Mammary epithelial cell (primary cell): ENCODE results near the gene JAKMIP1.

ENCODE experiments used
- EZH2 ChIP-seq: IDR thresholded peaks from 2 replicates; pipeline ENCODE4 v1.6.1; 2012; ENCODE audit warnings: low read length, inconsistent platforms, borderline replicate concordance
- TF ChIP-seq, protein P1 (sequence below), 2 donors: IDR thresholded peaks in 1 of 2; conservative IDR thresholded peaks in 1 of 2; 2 replicates each; pipeline ENCODE4 v1.5.1; 2011 to 2012; ENCODE audit warnings: inconsistent platforms in 2 of 2, low read length in 2 of 2, mild to moderate bottlenecking in 2 of 2, control low read depth in 1 of 2, low read depth in 1 of 2; ENCODE audit not compliant: insufficient read depth in 1 of 2; ENCODE audit errors: extremely low read depth in 1 of 2

DNA sequence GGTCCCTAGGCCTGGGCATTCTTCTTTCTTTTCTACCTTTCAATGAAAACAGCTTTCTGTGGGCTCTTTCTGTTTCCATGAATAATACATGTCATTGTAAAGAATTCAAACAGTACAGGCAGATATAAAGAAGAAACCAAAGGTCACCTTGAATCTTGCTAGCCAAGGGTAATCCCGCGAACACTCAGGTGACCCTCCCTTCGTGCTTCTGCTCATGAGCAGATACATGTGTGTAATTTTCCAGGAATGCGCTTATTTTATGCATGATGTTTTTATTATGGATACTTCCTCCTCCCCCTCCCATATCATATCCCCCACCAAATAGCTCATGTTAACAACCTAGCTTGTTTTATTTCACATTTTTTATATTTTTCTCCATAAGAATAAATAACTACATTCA, 9.6 kb upstream of the JAKMIP1 start:
- TF ChIP-seq, protein P1, sequence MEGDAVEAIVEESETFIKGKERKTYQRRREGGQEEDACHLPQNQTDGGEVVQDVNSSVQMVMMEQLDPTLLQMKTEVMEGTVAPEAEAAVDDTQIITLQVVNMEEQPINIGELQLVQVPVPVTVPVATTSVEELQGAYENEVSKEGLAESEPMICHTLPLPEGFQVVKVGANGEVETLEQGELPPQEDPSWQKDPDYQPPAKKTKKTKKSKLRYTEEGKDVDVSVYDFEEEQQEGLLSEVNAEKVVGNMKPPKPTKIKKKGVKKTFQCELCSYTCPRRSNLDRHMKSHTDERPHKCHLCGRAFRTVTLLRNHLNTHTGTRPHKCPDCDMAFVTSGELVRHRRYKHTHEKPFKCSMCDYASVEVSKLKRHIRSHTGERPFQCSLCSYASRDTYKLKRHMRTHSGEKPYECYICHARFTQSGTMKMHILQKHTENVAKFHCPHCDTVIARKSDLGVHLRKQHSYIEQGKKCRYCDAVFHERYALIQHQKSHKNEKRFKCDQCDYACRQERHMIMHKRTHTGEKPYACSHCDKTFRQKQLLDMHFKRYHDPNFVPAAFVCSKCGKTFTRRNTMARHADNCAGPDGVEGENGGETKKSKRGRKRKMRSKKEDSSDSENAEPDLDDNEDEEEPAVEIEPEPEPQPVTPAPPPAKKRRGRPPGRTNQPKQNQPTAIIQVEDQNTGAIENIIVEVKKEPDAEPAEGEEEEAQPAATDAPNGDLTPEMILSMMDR (conservative IDR thresholded peaks at IDR 0.05 in 1 of 2, IDR thresholded peaks at IDR 0.05 in 1 of 2; ENCODE audit: extremely low read depth in 1 of 2, insufficient read depth in 1 of 2, low read depth in 1 of 2, low read length in 2 of 2) = no peak
- TF ChIP-seq EZH2 = no peak
